ENCODE data around the gene TOB1.

Gene TOB1

GRCh38 chr17:50845240-50846147, 20.7 kb downstream of the TOB1 start:
- DNase-seq (ENCODE audit: low read depth in 2 of 2), result no peak

- DNase-seq (ENCODE audit: low read depth in 2 of 2), result no peak
Observed at GRCh38 chr17:50844117-50844700, 21.9 kb downstream of the TOB1 start.

DNA sequence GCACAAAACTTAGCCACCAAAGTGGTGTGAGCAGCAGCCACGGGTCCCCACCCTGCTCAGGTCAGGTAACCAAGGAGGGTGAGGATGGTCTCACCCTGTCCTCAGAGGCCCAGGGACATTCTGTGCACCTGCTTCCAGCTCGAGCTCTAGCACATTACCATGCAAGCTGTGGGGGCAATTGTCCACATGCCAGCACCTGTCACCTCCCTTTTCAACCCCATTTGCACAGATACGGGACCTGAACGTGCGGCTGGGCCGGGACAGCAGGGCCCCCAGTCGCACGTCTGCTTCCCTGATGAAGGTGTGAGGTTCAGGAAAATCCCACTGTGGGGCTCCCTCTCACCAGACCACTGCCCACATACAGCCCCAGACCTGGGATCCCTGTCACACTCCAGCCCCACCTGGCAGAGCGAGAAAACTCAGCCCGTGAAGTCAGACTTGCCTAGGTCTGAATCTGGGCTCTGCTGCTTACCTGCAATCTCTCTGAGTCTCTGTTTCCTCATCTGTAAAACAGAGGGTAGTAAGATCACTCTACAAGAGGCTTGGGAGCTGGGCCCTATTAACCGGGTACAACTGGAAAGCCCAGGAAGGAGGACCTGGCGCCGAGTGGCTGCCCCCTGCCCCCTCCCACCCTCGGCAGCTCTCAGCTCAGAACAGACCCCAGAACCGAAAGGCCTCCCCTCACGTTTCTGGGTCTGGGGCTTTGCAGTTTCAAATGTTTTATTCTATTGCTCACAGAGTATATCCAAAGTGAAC, 22.8 kb downstream of the TOB1 start:
- no peak for DNase-seq (ENCODE audit: low read depth in 2 of 2)

- DNase-seq (ENCODE audit: low read depth in 2 of 2), result no peak
Observed at GRCh38 chr17:50842506-50843149, 23.5 kb downstream of the TOB1 start.

DNA sequence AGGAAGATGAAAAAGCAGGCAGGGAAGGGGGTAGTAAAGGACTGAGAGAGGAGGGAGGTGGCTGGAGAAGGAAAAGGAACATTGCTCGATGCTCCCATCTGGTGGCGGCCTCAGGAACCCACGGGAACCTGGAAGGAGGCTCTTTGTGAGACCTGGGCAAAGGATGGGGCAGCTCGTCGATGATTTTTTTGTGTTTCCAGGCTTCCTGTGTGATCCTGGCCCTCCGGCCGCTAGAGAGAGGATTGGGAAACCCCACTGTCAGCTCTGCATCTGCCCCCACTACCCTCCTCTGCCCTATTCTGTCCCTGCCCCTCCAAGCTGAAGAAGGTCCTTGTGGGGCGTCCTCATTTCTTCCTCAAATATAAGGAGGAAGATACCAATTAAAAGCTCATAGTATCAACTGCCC, 24.2 kb downstream of the TOB1 start:
- peak; percentile 28 to 44 for DNase-seq (ENCODE audit: low read depth in 2 of 2)

DNA sequence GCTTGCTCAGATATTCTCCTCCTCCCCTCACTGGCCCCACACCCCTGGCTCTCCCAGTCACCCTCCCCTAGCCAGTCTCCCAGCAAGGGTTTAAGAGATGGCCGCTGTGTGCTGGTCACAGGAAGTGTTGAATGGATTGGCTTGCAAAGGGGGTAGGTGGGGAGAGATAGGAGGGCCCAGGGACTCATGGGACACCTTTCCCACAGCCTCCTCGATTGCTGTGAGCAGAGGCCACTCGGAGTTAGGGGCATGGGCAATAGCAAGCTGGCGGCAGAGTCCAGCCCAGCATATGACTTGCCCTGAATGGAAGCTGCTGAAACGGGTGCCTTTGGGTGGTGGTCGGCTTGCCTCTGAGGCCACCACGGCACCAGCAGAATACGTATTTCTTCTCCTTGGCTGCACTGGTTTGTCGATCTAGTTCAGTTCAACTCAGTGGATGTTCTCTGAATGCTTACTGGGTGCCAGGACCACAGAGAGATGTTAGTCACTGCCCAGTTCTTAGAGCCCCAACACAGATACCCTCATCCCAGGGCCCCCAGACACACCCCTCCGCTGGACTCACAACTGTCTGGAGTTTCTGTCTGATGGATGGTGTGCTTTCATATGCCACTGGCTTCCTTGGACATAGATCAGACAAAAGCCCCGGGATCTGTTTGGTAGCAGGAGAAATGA, 24.7 kb downstream of the TOB1 start:
- DNase-seq (ENCODE audit: low read depth in 2 of 2), result no peak

GRCh38 chr17:50840311-50840851, 25.8 kb downstream of the TOB1 start:
- DNase-seq (ENCODE audit: low read depth in 2 of 2), result no peak

GRCh38 chr17:50839591-50840310, 26.4 kb downstream of the TOB1 start:
- DNase-seq (ENCODE audit: low read depth in 2 of 2), result no peak

DNA sequence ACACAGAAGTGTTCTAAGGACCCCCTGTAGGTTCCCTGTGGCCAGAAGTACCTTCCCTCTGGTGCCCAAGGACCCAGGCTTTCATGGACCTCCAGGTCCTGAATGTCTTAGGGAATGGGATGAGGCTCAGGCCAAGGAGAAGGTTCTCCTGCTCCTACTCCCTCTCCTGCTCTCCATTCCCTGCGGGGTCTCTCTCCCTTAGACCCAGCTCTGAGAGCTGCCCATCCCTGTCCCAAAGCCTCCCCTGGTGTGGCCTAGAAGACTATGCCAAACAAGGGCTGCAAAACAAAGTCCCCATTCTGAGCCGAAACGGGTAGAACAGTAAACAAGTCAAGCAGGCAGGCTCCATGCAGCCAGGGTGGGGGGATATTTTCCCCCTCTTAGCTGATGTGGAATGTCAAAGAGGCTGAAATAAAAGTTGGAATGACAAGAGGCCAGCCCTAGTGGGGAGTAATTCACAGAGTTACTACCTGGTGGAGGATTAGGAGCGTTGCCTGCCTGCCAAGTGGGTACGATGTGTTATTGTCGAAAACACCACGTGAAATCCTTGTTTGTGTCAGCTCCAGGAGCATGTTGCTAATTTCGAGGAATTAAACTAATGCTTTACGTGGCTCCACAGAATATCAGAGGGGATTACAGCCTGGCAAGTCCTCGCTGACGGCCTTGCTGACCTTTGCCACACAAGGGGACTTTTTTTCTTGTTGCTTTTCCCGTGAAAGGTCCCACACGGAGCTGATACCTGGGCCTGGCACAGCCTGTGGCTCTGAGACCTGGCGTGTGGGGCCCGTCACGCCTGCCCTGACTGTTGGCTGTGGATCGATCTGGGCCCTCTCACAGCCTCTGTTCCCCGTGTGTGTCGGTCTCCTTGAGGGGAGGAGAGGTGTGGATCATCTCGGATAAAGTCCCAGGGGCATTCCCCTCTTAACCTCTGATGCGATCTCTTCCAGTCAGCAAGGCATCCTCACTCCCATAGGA, 27.9 kb downstream of the TOB1 start:
- DNase-seq (ENCODE audit: low read depth in 2 of 2), result no peak

GRCh38 chr17:50837286-50837979, 28.7 kb downstream of the TOB1 start:
- DNase-seq (ENCODE audit: low read depth in 2 of 2), result no peak

DNA sequence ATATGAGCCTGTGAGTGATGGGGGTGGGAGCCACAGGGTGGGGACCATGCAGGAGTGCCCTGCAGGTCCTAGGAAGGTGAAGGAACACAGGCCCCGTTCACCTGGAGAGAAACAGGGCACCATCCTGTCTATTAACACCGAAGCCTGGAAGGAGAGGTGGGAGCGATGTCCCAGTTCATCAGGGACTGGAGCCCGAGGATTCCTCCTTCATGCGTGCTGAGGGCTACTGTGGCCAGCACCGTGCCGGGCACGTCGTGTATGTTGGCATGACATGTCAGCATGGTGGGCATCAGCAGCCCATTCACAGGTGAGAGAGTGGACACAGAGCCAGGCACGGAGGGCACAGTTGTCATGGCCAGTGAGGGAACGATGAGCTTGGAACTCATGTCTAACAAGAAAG, 29.3 kb downstream of the TOB1 start:
- no peak for DNase-seq (ENCODE audit: low read depth in 2 of 2)

- no peak for DNase-seq (ENCODE audit: low read depth in 2 of 2)
Observed at GRCh38 chr17:50835301-50836234, 30.6 kb downstream of the TOB1 start, which contains the start of gene WFIKKN2. WFIKKN2 (plus strand) TSS chr17:50835586; CDS start chr17:50835938, 352 bp downstream.

DNA sequence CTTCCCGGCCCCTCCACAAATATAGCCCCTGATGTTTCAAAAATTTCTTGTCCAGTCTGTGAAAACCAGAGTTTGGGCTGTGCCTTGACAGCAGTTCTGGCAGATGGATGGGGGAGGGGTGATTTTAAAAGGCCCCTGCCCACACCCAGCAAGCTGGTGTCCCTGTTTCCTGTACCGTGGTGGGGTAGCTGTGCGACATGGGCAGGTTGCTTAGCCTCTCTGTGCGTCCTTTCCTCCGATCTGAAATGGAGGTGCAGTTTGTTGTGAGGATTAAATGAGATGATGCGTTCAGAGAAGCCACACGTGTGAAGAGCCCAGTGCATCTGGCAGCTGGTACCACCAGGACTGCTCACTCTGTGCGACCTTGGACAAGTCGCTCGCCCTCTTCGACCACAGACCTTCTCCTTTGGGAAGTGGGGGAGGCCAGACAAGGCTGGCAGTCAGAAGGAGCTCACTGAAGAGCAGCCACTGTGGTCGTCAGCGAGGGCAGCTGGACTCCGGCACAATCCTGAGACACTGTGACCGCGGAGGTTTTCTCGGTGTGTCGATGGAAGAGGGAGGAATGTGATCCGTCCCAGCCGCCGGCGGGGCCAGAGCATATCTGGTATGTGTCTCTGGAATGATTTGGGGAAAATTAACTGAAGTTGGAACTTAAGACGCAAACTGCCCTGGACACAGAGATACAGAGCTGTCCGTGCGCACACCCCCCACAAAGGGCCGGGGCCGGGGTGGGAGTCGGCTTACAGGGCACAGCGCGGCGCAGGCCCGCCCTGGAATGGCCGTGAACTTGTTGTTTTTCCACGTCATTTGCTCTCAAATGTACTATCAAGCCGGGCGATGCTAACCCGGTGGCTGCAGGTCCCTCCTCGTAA, 31.5 kb downstream of the TOB1 start:
- no peak for DNase-seq (ENCODE audit: low read depth in 2 of 2)

GRCh38 chr17:50833510-50834428, 32.4 kb downstream of the TOB1 start:
- DNase-seq (ENCODE audit: low read depth in 2 of 2), result no peak

- DNase-seq (ENCODE audit: low read depth in 2 of 2), result no peak
Observed at GRCh38 chr17:50832864-50833381, 33.2 kb downstream of the TOB1 start.
